CD4-positive, alpha-beta T cell treated with Interleukin-10 for 1 hour (primary cell): Measurements from ENCODE around the gene SPEG.

Experiments used
- DNase-seq: peaks from one replicate; pipeline ENCODE4 v3.0.0-alpha.2; 2020

The SPEG gene

GRCh38 chr2:219426068-219426443, 8.6 kb upstream of the SPEG start:
- DNase-seq: no peak

GRCh38 chr2:219426534-219427136, 8.0 kb upstream of the SPEG start:
- no peak for DNase-seq

GRCh38 chr2:219428469-219428868, 6.2 kb upstream of the SPEG start:
- no peak for DNase-seq

GRCh38 chr2:219429958-219430606, 4.6 kb upstream of the SPEG start:
- DNase-seq: no peak

GRCh38 chr2:219430633-219431615, 3.7 kb upstream of the SPEG start:
- no peak for DNase-seq

- peak; percentile 8 for DNase-seq
These were observed 776 bp upstream of the SPEG start for GRCh38 chr2:219433666-219434467.

- no peak for DNase-seq
These were observed 250 bp upstream of the SPEG start for GRCh38 chr2:219434468-219434717.

- no peak for DNase-seq
These were observed 1.1 kb downstream of the SPEG start for GRCh38 chr2:219435701-219436100.

- DNase-seq: no peak
These were observed 1.8 kb downstream of the SPEG start for GRCh38 chr2:219436491-219436890.

- no peak for DNase-seq
These were observed 2.5 kb downstream of the SPEG start for GRCh38 chr2:219437141-219437540.

- DNase-seq: no peak
These were observed 3.1 kb downstream of the SPEG start for GRCh38 chr2:219437690-219438206.

GRCh38 chr2:219438453-219438852, 3.8 kb downstream of the SPEG start:
- DNase-seq: no peak

GRCh38 chr2:219439506-219439905, 4.9 kb downstream of the SPEG start:
- no peak for DNase-seq

GRCh38 chr2:219440388-219441256, 6.0 kb downstream of the SPEG start:
- DNase-seq: no peak

- peak; percentile 66 for DNase-seq
These were observed 7.0 kb downstream of the SPEG start for GRCh38 chr2:219441451-219442255.

- no peak for DNase-seq
These were observed 7.8 kb downstream of the SPEG start for GRCh38 chr2:219442256-219443015.

- DNase-seq: no peak
These were observed 8.5 kb downstream of the SPEG start for GRCh38 chr2:219443016-219443696.

GRCh38 chr2:219443697-219444023, 9.0 kb downstream of the SPEG start:
- DNase-seq: no peak

GRCh38 chr2:219444566-219445091, 10.0 kb downstream of the SPEG start:
- DNase-seq: no peak

GRCh38 chr2:219445220-219445640, 10.6 kb downstream of the SPEG start:
- no peak for DNase-seq
